Stimulated activated CD4-positive, alpha-beta T cell treated with anti-CD3 and anti-CD28 coated beads, Interleukin-12 subunit alpha, Interleukin-12 subunit beta, amount 100 ng/mL, for 24 hours (primary cell): ENCODE data around the gene SLC25A12.
"Not testable (repeated sequence)": the region's sequence is repeated elsewhere in the genome, so short reads cannot be mapped to it uniquely, and the experiment has no call there.

Experiments
- DNase-seq, 2 experiments: peaks; one replicate each; pipeline ENCODE4 v3.0.0-alpha.2; 2020; ENCODE audit warnings: low read depth in 2 of 2

Gene SLC25A12

GRCh38 chr2:171822525-171823322 lies 71.3 kb downstream of the SLC25A12 start:
- no peak for DNase-seq

- no peak for DNase-seq
These were observed 74.6 kb downstream of the SLC25A12 start for GRCh38 chr2:171819453-171819852.

- DNase-seq: no peak
These were observed 79.2 kb downstream of the SLC25A12 start for GRCh38 chr2:171814883-171815282.

GRCh38 chr2:171814174-171814573 lies 79.9 kb downstream of the SLC25A12 start:
- DNase-seq: no peak

- no peak for DNase-seq
These were observed 80.3 kb downstream of the SLC25A12 start for GRCh38 chr2:171813729-171814128.

- no peak for DNase-seq
These were observed 80.9 kb downstream of the SLC25A12 start for GRCh38 chr2:171813126-171813525.

- DNase-seq: no peak
These were observed 82.8 kb downstream of the SLC25A12 start for GRCh38 chr2:171811245-171811628.

GRCh38 chr2:171810422-171811244 lies 83.4 kb downstream of the SLC25A12 start:
- DNase-seq: no peak

- not testable (repeated sequence) for DNase-seq
These were observed 85.2 kb downstream of the SLC25A12 start for GRCh38 chr2:171808885-171809284.

- DNase-seq: no peak
These were observed 86.1 kb downstream of the SLC25A12 start for GRCh38 chr2:171807831-171808393.

GRCh38 chr2:171807119-171807518 lies 86.9 kb downstream of the SLC25A12 start:
- DNase-seq: no peak

GRCh38 chr2:171804456-171804855 lies 89.6 kb downstream of the SLC25A12 start:
- no peak for DNase-seq

- DNase-seq: no peak
These were observed 90.3 kb downstream of the SLC25A12 start for GRCh38 chr2:171803757-171804156.

GRCh38 chr2:171800639-171801038 lies 93.4 kb downstream of the SLC25A12 start:
- DNase-seq: no peak

GRCh38 chr2:171798156-171798820 lies 95.8 kb downstream of the SLC25A12 start:
- no peak for DNase-seq

GRCh38 chr2:171794918-171795317 lies 99.1 kb downstream of the SLC25A12 start:
- no peak for DNase-seq

- no peak for DNase-seq
These were observed 100.1 kb downstream of the SLC25A12 start for GRCh38 chr2:171793691-171794678.

- DNase-seq: no peak
These were observed 101.0 kb downstream of the SLC25A12 start for GRCh38 chr2:171792886-171793580.

- no peak for DNase-seq
These were observed 101.9 kb downstream of the SLC25A12 start for GRCh38 chr2:171792157-171792556.

- DNase-seq: no peak
These were observed 102.7 kb downstream of the SLC25A12 start for GRCh38 chr2:171791361-171791760.
